Stimulated activated naive CD8-positive, alpha-beta T cell treated with anti-CD3 and anti-CD28 coated beads, Interleukin-15, Interleukin-2, amounts not matched to agents 100 U/mL and 50 U/mL, for 24 hours (primary cell): ENCODE data around the gene TRIP10.
"Not testable (repeated sequence)": the region's sequence is repeated elsewhere in the genome, so short reads cannot be mapped to it uniquely, and the experiment has no call there.

Experiments used
- ATAC-seq: fragments of 150-1000 bp; cut with Tn5 transposase; one replicate; pipeline ENCODE4 v1.10.0; 2021
- DNase-seq: peaks from one replicate; pipeline ENCODE4 v3.0.0; 2021

Gene TRIP10

GRCh38 chr19:6794686-6795431 is 55.4 kb downstream of the TRIP10 start:
- no peak for DNase-seq
- no peak for ATAC-seq

GRCh38 chr19:6796278-6796677 is 56.8 kb downstream of the TRIP10 start:
- DNase-seq = no peak
- no peak for ATAC-seq

GRCh38 chr19:6797646-6798045 is 58.2 kb downstream of the TRIP10 start:
- ATAC-seq = no peak
- DNase-seq = no peak

GRCh38 chr19:6800160-6800790 is 60.8 kb downstream of the TRIP10 start:
- DNase-seq, ATAC-seq: not testable (repeated sequence)

- no peak for ATAC-seq
- DNase-seq = no peak
Observed at GRCh38 chr19:6800991-6801484, 61.6 kb downstream of the TRIP10 start.
